ENCODE measurements around the gene PTPRM. TPM values are rescaled to one million over a fixed set of nuclear protein-coding genes. Genes with fewer than 3 reads are reported as not detected.
"Not testable (repeated sequence)": the region's sequence is repeated elsewhere in the genome, so short reads cannot be mapped to it uniquely, and the experiment has no call there.

PTPRM gene
- total RNA-seq, 1 experiment from 2014 or later: 14.5 TPM

GRCh38 chr18:7735626-7736175 lies 168.6 kb downstream of the PTPRM start:
- Histone ChIP-seq H3K4me2 (ENCODE audit: low read length) (no peak overlapping the region), H3K4me3 (replicated peaks in 1 of 2; ENCODE audit: low read depth in 1 of 2, low read length in 2 of 2) (no peak overlapping the region), H3K9me2 (ENCODE audit: insufficient read depth) (no peaks in the 10 kb centered on the region), H3K79me2 (ENCODE audit: insufficient read depth, low read length) (no peaks in the 10 kb centered on the region), H3K9ac (ENCODE audit: low read length) (no peak overlapping the region), H3K9me3 (ENCODE audit: control insufficient read depth in 1 of 2, insufficient read depth in 1 of 2, low read depth in 1 of 2, low read length in 2 of 2) (no peaks in the 10 kb centered on the region), H3K4me1 (ENCODE audit: control insufficient read depth in 1 of 2, insufficient read depth in 2 of 2, low read length in 2 of 2) (no peaks in the 10 kb centered on the region), H3K27ac (ENCODE audit: low read depth, low read length) (no peak overlapping the region), H2AFZ (ENCODE audit: low read depth, low read length, poor library complexity, severe bottlenecking) (no peak overlapping the region), H4K20me1 (ENCODE audit: insufficient read depth) (no peaks in the 10 kb centered on the region), H3K27me3 (ENCODE audit: insufficient read depth, low read length) (no peaks in the 10 kb centered on the region), H3K36me3 (ENCODE audit: control insufficient read depth in 1 of 2, insufficient read depth in 2 of 2, low read length in 2 of 2) (no peaks in the 10 kb centered on the region)
- intact Hi-C loops (cut with micrococcal nuclease): no loop called here
- DNase-seq (ENCODE audit: low read depth, low spot score): no peak
- ChIA-PET RAD21 (ENCODE audit: low non-redundant PET in 1 of 2, low total read pairs in 2 of 2, uncharacterized antibody in 2 of 2, unreplicated experiment in 2 of 2) (no interaction called here), CTCF (no interaction called here), POLR2A (interaction anchor here (0.7 kb wide), 1 partner anchor 383 kb away, joined by 3 read pairs; no protein-coding TSS in a partner anchor)
- ATAC-seq: no peak
- no peak for TF ChIP-seq TCF7L2 (IDR thresholded peaks at IDR 0.05; ENCODE audit: borderline replicate concordance, extremely low read depth, insufficient read depth, insufficient read length)
- TF ChIP-seq MAX (IDR thresholded peaks at IDR 0.05): no peak
- TF ChIP-seq EZH2 (IDR thresholded peaks at IDR 0.05): no peak
- no peak for TF ChIP-seq EGR1 (IDR thresholded peaks at IDR 0.05; ENCODE audit: low read depth)
- TF ChIP-seq RAD21 (IDR thresholded peaks at IDR 0.05; ENCODE audit: low read depth): no peak
- no peak for TF ChIP-seq SP1 (IDR thresholded peaks at IDR 0.05; ENCODE audit: low read depth)
- no TSS peak for BruUV-seq (replicated peaks)

GRCh38 chr18:7736526-7736925 lies 169.4 kb downstream of the PTPRM start:
- ATAC-seq; H3K9ac ChIP-seq (ENCODE audit: low read length); H3K9me2 ChIP-seq (ENCODE audit: insufficient read depth); DNase-seq (ENCODE audit: low read depth, low spot score); H3K4me3 ChIP-seq (replicated peaks in 1 of 2; ENCODE audit: low read depth in 1 of 2, low read length in 2 of 2); H3K27me3 ChIP-seq (ENCODE audit: insufficient read depth, low read length); POLR2A ChIA-PET; H3K79me2 ChIP-seq (ENCODE audit: insufficient read depth, low read length); H3K4me2 ChIP-seq (ENCODE audit: low read length); intact Hi-C loops (cut with micrococcal nuclease); BruUV-seq (replicated peaks); H3K9me3 ChIP-seq (ENCODE audit: control insufficient read depth in 1 of 2, insufficient read depth in 1 of 2, low read depth in 1 of 2, low read length in 2 of 2); H3K36me3 ChIP-seq (ENCODE audit: control insufficient read depth in 1 of 2, insufficient read depth in 2 of 2, low read length in 2 of 2); H2AFZ ChIP-seq (ENCODE audit: low read depth, low read length, poor library complexity, severe bottlenecking); H3K27ac ChIP-seq (ENCODE audit: low read depth, low read length); RAD21 ChIA-PET (ENCODE audit: low non-redundant PET in 1 of 2, low total read pairs in 2 of 2, uncharacterized antibody in 2 of 2, unreplicated experiment in 2 of 2); H4K20me1 ChIP-seq (ENCODE audit: insufficient read depth); H3K4me1 ChIP-seq (ENCODE audit: control insufficient read depth in 1 of 2, insufficient read depth in 2 of 2, low read length in 2 of 2): not testable (repeated sequence)
- CTCF ChIA-PET: interaction anchor here (0.6 kb wide), 1 partner anchor 617 kb away, joined by 3 read pairs; no protein-coding TSS in a partner anchor

Measured in HCT116 (cell line).